Mucosa of stomach (tissue), 1 donor: ENCODE measurements around the gene COX7B2.

Experiments
- H3K27me3 ChIP-seq: one replicate; pipeline ENCODE4 v1.7.0; 2013; ENCODE audit warnings: mild to moderate bottlenecking, low read length; ENCODE audit not compliant: control insufficient read depth, insufficient read depth
- H3K36me3 ChIP-seq: one replicate; pipeline ENCODE4 v1.7.0; 2013; ENCODE audit warnings: low read length; ENCODE audit not compliant: control insufficient read depth, insufficient read depth
- H3K4me1 ChIP-seq: one replicate; pipeline ENCODE4 v1.7.0; 2013; ENCODE audit warnings: mild to moderate bottlenecking, low read length; ENCODE audit not compliant: control insufficient read depth, insufficient read depth
- H3K4me3 ChIP-seq: one replicate; pipeline ENCODE4 v1.7.0; 2013; ENCODE audit warnings: low read length
- H3K9ac ChIP-seq: one replicate; pipeline ENCODE4 v1.7.0; 2013; ENCODE audit warnings: mild to moderate bottlenecking, low read length, moderate library complexity
- H3K9me3 ChIP-seq: one replicate; pipeline ENCODE4 v1.7.0; 2013; ENCODE audit warnings: mild to moderate bottlenecking, low read length, moderate library complexity; ENCODE audit not compliant: control insufficient read depth
- donor health status: Pancreatic carcinoma.

Gene COX7B2

GRCh38 chr4:46909078-46909477, at the start of gene COX7B2:
Gene COX7B2 (minus strand): TSS chr4:46909245. CDS start chr4:46735192, 174,053 bp downstream.
- Histone ChIP-seq H3K9me3 (no peaks in the 10 kb centered on the region), H3K4me1 (no peaks in the 10 kb centered on the region), H3K9ac (no peak within 1 kb of the TSS), H3K27me3 (no peaks in the 10 kb centered on the region), H3K36me3 (no peaks in the 10 kb centered on the region), H3K4me3 (no peak within 1 kb of the TSS)

GRCh38 chr4:46956451-46956850, 47.4 kb upstream of the COX7B2 start:
- Histone ChIP-seq H3K9ac (no peak overlapping the region), H3K9me3 (no peaks in the 10 kb centered on the region), H3K4me3 (no peak overlapping the region), H3K4me1 (no peaks in the 10 kb centered on the region), H3K36me3 (no peaks in the 10 kb centered on the region), H3K27me3 (no peaks in the 10 kb centered on the region)

GRCh38 chr4:46955601-46956000, 46.6 kb upstream of the COX7B2 start:
- H3K4me3 ChIP-seq = no peak overlapping the region
- no peaks in the 10 kb centered on the region for H3K36me3 ChIP-seq
- H3K27me3 ChIP-seq = no peaks in the 10 kb centered on the region
- H3K4me1 ChIP-seq = no peaks in the 10 kb centered on the region
- no peaks in the 10 kb centered on the region for H3K9me3 ChIP-seq
- no peak overlapping the region for H3K9ac ChIP-seq

- no peaks in the 10 kb centered on the region for H3K36me3 ChIP-seq
- no peaks in the 10 kb centered on the region for H3K9me3 ChIP-seq
- H3K4me3 ChIP-seq = no peak overlapping the region
- H3K4me1 ChIP-seq = no peaks in the 10 kb centered on the region
- no peaks in the 10 kb centered on the region for H3K27me3 ChIP-seq
- H3K9ac ChIP-seq = no peak overlapping the region
These were observed 45.6 kb upstream of the COX7B2 start for GRCh38 chr4:46954643-46955042.

GRCh38 chr4:46953564-46953963, 44.5 kb upstream of the COX7B2 start:
- no peaks in the 10 kb centered on the region for H3K36me3 ChIP-seq
- H3K4me1 ChIP-seq = no peaks in the 10 kb centered on the region
- H3K9ac ChIP-seq = no peak overlapping the region
- no peaks in the 10 kb centered on the region for H3K9me3 ChIP-seq
- no peaks in the 10 kb centered on the region for H3K27me3 ChIP-seq
- no peak overlapping the region for H3K4me3 ChIP-seq

- Histone ChIP-seq H3K36me3 (no peaks in the 10 kb centered on the region), H3K27me3 (no peaks in the 10 kb centered on the region), H3K4me3 (no peak overlapping the region), H3K9me3 (no peaks in the 10 kb centered on the region), H3K9ac (no peak overlapping the region), H3K4me1 (no peaks in the 10 kb centered on the region)
These were observed 43.4 kb upstream of the COX7B2 start for GRCh38 chr4:46952451-46952850.

GRCh38 chr4:46950826-46951225, 41.8 kb upstream of the COX7B2 start:
- Histone ChIP-seq H3K9ac (no peak overlapping the region), H3K36me3 (no peaks in the 10 kb centered on the region), H3K4me1 (no peaks in the 10 kb centered on the region), H3K9me3 (no peaks in the 10 kb centered on the region), H3K4me3 (no peak overlapping the region), H3K27me3 (no peaks in the 10 kb centered on the region)

GRCh38 chr4:46949822-46950221, 40.8 kb upstream of the COX7B2 start:
- no peak overlapping the region for H3K9ac ChIP-seq
- no peaks in the 10 kb centered on the region for H3K4me1 ChIP-seq
- H3K9me3 ChIP-seq = no peaks in the 10 kb centered on the region
- no peaks in the 10 kb centered on the region for H3K36me3 ChIP-seq
- no peaks in the 10 kb centered on the region for H3K27me3 ChIP-seq
- no peak overlapping the region for H3K4me3 ChIP-seq

- no peak overlapping the region for H3K4me3 ChIP-seq
- H3K36me3 ChIP-seq = no peaks in the 10 kb centered on the region
- no peaks in the 10 kb centered on the region for H3K27me3 ChIP-seq
- H3K9ac ChIP-seq = no peak overlapping the region
- no peaks in the 10 kb centered on the region for H3K4me1 ChIP-seq
- H3K9me3 ChIP-seq = no peaks in the 10 kb centered on the region
These were observed 38.5 kb upstream of the COX7B2 start for GRCh38 chr4:46947541-46947940.

- Histone ChIP-seq H3K4me3 (no peak overlapping the region), H3K36me3 (no peaks in the 10 kb centered on the region), H3K27me3 (no peaks in the 10 kb centered on the region)
These were observed 38.0 kb upstream of the COX7B2 start for GRCh38 chr4:46946919-46947536.

GRCh38 chr4:46945062-46945461, 36.0 kb upstream of the COX7B2 start:
- Histone ChIP-seq H3K4me3 (no peak overlapping the region), H3K9me3 (no peaks in the 10 kb centered on the region), H3K9ac (no peak overlapping the region), H3K4me1 (no peaks in the 10 kb centered on the region), H3K36me3 (no peaks in the 10 kb centered on the region), H3K27me3 (no peaks in the 10 kb centered on the region)

More at GRCh38 chr4:46946919-46947536, 38.0 kb upstream of the COX7B2 start:
- Histone ChIP-seq H3K9me3 (no peaks in the 10 kb centered on the region), H3K9ac (no peak overlapping the region), H3K4me1 (no peaks in the 10 kb centered on the region)

- Histone ChIP-seq H3K9me3 (no peaks in the 10 kb centered on the region), H3K27me3 (no peaks in the 10 kb centered on the region), H3K36me3 (no peaks in the 10 kb centered on the region), H3K4me1 (no peaks in the 10 kb centered on the region), H3K4me3 (no peak overlapping the region), H3K9ac (no peak overlapping the region)
These were observed 35.3 kb upstream of the COX7B2 start for GRCh38 chr4:46944345-46944744.

- H3K9ac ChIP-seq = no peak overlapping the region
- no peaks in the 10 kb centered on the region for H3K9me3 ChIP-seq
- H3K4me1 ChIP-seq = no peaks in the 10 kb centered on the region
- H3K36me3 ChIP-seq = no peaks in the 10 kb centered on the region
- H3K27me3 ChIP-seq = no peaks in the 10 kb centered on the region
- H3K4me3 ChIP-seq = no peak overlapping the region
These were observed 28.4 kb upstream of the COX7B2 start for GRCh38 chr4:46937493-46937892.
